ENCODE measurements around the gene TNK2.
A peak's percentile ranks its signal among the peaks of the same experiment; 100 is the strongest.

Gene TNK2

DNA sequence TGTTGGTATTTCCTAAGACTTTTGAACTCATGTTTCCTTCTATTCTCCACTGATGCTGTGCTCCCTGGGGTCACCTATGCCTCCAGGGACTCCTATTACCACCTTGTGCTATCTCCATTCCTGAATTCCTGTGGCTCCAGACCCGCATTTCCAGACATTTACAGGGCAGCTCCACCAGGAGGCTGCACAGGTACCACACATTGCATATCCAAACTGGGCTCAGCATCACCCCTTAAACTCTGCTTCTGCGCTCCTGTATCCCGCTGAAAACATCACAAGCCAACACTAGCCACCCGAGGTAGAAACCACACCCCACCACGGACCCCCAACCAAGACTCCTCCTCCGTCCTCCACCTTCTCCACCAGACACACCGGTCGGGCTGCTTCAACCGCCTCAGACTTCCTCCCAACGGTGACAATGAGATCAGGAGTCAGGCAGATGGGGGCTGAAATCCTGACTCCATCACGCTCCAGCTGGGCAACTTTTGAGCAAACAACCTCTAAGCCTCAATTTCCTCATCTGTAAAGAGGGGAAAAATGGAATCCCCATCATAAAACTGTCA lies 10.4 kb downstream of the TNK2 start:
- DNase-seq: no peak

DNA sequence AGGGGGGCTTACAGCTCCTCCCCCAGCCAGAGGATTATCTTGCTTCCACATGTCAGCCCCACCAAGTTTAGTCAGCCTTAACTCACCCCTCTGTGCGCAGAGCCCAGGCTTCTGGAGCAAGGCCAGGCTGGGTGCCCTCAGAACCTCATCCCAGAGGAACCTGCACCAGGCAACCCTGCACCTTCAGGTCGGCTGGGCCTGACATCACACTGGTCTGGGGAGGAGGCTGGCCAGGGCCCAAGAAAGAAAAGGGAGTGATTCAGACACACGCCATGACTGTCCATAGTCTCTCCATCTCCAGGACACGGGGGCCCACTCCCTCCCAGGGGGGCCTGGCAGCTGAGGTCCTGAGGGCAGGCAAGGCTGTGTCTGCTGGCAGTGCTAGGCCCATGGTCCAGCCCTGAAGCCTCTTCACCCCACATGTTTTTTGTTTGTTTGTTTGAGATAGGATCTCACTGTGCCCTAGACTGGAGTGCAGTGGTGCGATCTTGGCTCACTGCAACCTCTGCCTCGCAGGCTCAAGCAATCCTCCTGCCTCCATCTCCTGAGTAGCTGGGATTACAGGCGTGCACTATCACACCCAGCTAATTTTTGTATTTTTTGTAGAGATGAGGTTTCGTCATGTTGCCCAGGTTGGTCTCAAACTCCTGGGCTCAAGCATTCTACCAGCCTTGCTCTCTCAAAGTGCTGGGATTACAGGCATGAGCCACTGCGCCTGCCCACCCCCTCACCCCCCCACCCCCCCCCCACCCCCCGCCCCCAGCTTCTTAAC lies 11.1 kb downstream of the TNK2 start:
- DNase-seq: no peak

DNA sequence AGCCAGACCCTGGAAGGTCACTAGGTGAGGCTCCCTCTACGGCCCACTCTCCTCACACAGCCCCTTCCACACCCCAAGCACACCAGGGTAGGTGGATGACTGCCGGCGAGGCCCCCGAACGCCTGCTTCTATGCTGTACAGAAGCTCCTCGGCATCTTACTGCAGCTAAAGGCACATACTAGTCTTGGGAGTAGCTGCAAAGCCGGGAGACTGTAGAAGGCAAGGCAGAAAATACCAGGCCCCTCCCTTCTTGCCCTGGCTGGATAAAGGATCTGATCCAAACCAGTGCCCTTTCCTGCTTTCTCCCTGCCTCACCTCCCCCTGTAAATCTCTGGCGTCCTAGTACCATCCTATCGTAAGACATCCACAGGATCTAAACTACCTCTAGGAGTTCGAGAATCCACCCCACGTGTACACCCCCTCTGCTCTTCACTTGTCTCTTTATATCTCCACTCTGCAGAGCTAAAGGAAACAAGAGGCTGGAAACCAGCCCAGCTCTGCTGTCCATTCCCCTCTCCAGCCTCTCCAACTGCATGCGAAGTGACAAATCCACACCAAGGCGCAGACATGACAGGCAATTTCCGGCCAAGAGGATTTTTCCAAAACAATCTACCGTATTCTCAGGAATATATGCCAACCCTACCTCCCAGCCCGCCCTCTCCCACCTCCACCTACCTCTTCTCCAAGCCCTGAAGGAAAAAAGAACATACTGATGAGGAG lies 11.8 kb downstream of the TNK2 start:
- DNase-seq: peak in 1 of 3 donors; percentile 34

GRCh38 chr3:195895861-195896360 lies 12.4 kb downstream of the TNK2 start:
- DNase-seq: peak; percentile 73 to 87 (median 77)

- DNase-seq: peak in 1 of 3 donors; percentile 64
Observed at GRCh38 chr3:195895078-195895860, 13.1 kb downstream of the TNK2 start.

DNA sequence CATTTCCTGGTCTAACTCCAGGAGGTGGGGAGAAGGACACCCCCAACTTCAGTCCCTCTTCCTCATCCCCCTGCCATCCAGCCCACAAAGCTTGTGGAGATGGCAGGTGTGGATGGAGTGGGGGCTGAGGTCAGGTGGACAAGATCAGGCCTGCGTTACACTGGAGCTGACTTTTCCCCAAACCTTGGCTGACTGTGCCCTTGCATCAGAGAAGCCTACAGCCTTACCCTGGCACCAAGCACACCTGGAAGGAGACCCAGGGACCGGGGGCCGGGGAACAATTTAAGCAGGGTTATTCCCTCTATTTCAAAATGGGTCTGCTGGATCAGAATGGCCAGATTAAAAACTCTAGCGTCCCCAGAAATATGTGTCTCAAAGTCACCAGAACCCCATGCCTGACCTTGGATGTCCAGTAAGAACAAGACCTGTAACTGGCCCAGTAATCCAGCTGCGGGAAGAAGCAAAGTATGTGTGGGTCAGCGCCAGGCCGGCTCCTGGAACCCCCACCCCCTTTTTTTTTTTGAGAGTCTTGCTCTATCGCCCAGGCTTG lies 14.4 kb downstream of the TNK2 start:
- no peak for DNase-seq

DNA sequence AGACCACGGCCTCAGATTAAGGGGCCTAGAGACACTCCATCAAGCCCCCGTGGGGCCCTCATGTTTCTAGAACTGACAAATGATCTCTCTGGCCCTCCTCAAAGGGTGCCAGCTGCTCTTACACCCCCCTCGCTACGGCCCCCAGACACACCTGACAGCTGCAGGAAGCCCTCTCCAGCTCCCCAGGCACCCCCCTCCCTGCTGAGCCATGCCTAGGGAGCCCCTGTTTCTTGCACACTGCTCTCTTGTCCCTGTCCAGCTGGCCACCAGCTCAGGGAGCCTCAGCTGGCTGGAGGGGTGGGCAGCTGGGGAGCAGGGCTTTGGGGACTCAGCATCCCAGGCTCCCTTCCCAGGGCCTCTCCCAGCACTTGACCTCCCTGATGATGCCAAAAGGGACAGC lies 14.8 kb downstream of the TNK2 start:
- no peak for DNase-seq

DNA sequence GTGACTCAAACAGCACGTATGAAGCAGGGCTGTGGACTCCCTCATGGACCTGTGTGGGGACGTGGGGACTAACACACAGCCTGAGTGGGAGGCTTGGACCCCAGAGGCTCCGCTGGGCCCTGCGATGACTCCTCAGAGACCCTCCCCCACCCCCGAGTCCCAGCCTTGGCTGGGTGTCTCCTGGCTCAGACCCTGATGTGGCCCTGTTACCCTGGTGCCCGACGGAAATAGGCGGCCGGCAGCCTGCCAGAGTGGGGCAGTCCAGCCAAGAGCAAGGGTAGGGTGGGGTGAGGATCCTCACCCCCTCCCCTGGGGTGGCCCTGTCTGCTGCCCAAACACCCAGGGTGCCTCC lies 15.3 kb downstream of the TNK2 start:
- DNase-seq: no peak

- DNase-seq: no peak
Observed at GRCh38 chr3:195892105-195893043, 16.0 kb downstream of the TNK2 start.

DNA sequence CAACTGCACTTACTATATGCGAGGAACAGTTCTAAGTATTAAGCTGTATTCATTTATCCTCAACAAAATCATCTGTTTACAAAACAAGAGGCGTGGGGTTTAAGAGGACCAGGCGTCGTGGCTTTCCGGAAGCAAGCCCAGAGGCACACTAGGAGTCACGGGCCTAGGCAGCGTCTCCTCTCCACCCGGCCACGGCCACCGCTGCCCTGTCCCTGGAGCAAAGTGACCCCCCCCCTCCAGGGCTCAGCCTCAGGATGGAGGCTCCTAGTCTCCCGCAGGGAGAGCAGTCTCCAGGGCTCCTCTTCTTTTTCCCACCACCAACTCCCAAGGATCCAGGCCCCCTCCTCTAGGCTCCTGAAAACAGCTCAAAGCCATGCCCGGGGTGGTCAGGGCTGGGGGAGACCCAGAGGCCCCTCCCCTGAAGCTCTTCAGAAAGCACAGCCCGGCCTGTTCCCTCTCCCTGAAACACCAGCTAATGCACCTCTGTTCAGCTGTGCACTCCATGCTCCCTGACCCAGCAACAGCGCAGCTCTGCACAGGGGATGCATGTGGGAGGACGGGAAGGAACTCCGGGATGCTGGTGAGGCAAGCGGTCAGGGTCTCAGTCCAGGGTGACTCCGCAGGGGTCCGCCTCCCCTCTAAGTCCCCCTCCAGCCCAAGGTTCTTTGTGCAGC lies 16.8 kb downstream of the TNK2 start:
- DNase-seq: no peak

DNA sequence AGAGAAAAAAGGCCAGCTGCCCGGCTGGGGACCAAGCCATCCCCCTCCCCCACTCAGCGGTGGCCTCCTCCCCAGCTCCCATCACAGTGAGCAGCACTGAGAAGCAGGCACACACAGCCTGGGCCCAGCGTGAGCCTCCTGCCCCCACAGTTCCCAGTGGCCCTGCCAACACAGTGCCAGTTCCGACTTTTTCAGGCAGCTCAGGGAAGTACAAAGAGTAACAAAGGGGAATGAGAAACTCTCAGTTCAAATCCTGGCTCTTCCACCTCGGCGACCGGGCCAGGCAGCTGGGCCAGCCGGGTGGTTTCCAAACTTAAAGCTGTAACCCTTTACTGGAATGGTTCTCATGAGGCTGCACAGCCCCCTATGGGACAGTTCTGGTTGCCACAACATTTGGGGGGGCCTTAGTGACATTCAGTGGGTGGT lies 18.5 kb downstream of the TNK2 start:
- no peak for DNase-seq

DNA sequence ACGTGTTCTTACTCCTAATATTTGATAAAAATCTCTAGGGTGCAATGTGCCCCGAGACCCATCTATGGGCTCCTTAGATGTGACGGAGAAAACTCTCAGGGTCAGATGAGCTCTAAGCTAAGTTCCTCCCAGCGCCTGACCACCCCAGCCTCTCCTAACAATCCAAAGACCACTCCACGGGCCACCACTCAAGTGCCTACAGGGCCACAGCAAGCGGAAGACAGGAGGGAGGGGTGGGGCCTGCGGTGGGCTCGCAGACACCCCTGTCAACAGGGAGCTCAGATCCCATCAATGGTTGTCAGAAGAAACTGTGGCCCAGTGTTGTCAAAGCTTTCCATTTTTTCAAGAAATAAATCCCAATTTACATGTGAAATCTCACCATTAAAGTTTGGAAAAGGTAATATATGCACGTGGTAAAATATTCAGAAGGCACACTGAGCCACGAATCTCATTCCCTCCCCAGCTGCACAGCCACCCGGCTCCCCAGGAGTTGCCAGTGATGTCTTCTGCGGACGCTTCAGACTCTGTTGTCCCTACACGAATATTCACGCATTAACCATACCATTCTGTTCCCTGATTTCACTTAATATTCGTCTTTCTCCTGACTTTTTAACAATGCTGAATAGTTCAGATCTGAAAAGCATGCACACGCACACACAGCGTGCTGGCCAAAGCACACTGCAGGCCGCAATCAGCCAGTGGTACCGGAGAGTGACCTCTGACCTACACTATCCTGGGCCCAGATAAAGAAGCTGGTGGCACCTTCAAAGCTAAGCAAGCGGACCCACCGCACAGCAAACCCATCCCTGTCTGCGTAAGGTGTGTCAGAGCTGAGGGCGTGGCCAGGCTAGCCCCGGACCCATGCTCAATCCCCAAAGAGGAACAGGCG lies 19.1 kb downstream of the TNK2 start:
- DNase-seq: no peak

DNA sequence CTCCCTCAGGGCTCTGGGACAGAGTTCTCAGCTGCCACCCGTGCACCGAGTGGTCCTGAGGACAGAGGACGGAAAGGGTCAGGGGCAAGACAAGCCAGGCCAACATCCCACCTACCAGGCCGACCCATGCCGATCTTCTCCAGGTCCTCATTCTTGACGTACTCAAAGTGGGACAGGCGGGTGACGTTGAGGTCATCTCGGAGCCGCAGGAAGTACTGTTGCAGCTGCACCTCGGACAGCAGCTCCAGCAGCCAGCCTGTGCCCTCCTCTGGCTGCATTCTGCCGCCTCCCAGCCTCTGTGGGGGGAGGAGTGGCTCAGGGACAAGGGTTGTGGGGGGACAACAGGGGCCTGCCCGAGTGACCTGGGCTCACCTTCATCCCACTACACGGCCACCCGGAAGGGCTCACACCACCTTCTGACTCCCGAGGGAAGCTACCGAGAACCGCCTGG lies 20.0 kb downstream of the TNK2 start:
- no peak for DNase-seq

DNA sequence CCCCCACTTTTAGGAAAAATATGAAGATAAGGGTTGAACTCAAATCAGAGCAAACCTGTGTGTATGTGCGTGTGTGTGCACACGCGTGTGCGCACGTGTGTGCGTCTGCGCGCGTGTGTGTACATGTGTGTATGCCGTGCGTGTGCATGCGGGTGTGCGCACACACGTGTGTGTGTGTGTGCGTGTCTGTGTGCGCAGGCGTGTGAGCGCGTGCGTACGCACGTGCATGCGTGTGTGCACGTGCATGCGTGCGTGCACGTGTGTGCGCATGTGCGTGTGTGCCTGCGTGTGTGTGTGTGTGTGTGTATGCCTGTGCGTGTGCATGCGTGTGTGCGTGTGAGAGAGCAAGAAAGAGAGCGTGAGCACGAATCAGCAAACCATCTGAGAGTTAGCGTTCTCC lies 20.7 kb downstream of the TNK2 start:
- no peak for DNase-seq

DNA sequence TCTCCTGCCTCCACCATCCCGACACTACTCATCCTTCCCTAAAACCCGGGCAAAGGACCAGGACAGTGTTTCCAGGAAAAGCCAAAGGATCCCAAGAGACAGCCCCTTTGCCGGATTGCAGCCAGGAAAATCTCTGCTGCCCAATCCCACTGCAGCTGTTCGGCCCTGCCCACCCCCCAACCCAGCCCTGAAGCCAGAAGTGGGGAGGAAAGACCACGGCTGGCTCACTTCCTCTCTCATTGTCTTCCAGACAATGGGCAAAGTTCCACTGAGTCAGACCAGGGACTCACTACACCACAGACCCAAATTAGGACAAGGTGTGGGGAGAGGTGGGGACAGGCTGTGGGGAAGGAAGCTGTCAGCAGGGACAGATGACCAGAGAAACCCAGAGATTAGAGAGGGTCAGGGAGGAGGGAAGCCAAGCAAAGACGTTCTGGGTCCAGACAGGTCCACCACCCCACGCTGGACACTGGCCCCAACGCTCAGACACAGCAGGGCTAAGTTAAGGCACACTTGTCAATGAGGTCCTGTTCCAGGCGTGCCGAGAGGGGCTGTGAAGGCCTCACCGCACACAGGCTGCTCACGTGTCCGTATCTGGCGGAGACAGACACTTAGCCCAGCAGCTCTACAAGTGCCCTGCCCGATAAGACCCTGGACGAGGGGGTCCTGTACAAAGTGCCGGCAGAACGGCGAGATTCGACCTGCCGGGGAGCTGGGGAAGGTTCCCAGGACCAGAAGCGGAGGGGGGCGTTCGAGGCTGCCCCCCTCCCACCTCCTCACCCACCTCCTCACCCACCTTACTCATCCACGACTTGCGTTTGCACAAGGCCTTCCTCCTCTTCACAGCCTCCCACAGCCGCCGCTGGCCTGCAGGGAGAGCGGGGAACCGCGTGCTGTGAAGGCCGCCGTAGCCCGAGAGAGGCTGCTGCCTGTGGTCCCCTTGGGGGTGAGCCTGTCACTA lies 21.9 kb downstream of the TNK2 start:
- no peak for DNase-seq

GRCh38 chr3:195885036-195885891 lies 23.1 kb downstream of the TNK2 start:
- DNase-seq: no peak

- no peak for DNase-seq
Observed at GRCh38 chr3:195884691-195885035, 23.7 kb downstream of the TNK2 start.

- no peak for DNase-seq
Observed at GRCh38 chr3:195883801-195884200, 24.6 kb downstream of the TNK2 start.

Data from suppressor macrophage treated with lipopolysaccharide for 1 hour (primary cell).